Measurements from ENCODE around the gene ACP2. TPM values are rescaled to one million over a fixed set of nuclear protein-coding genes. Genes with fewer than 3 reads are reported as not detected.

The ACP2 gene
- total and polyA plus RNA-seq, 10 of the 15 experiments (the other 5 are each of a cell fraction or from before 2014, with no cell fraction given) = 0.98 to 11.7 (median 7.4) TPM

DNA sequence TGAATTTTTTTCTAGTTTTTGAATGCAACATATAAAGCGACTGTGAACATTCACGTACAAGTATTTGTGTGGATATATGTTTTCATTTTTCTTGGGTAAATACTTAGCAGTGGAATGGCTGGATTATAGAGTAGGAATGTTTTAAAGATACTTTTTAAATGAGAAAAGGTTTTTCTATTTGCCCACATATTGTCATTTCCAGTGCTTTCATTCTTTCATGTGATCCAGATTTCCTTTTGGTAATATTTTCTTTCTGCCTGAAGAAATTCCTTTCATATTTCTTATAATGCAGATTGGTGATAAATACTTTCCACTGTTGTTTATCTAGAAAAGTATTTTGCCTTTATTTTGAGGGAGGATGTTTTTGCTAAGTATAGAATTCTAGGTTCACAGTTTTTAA lies 25.9 kb downstream of the ACP2 start:
- FAIRE-seq (no peak), DNase-seq (ENCODE audit: low read depth, low spot score) (no peak), ATAC-seq (no peak)
- CTCF ChIA-PET = interaction anchor here (1.3 to 2.7 kb wide), 2 partner anchors 8 to 9 kb away, joined by 3 to 8 read pairs; partner anchors contain the start of gene DDB2
- peaks cover 1 to 6% of the 10 kb centered on the region in 2 experiments; a peak in 2 of 4 replicates for H3K36me3 ChIP-seq (ENCODE audit: control insufficient read depth in 2 of 2, insufficient read depth in 2 of 2, low read length in 1 of 2)
- POLR2A ChIA-PET = no interaction called here
- intact Hi-C loops (cut with micrococcal nuclease; ENCODE audit: unreplicated experiment) (no loop called here), in situ Hi-C loops (cut with MboI) (no loop called here)
- no peak overlapping the region for H3K4me3 ChIP-seq
- SMC1A ChIA-PET (ENCODE audit: uncharacterized antibody, unreplicated experiment) = interaction anchor here (1.0 kb wide), 1 partner anchor 10 kb away, joined by 3 read pairs; no protein-coding TSS in a partner anchor
- RAD21 ChIA-PET (ENCODE audit: unreplicated experiment) = no interaction called here
- no peak overlapping the region for H3K9ac ChIP-seq (ENCODE audit: control insufficient read depth, insufficient read depth, low read length)
- H3K9me3 ChIP-seq (replicated peaks; ENCODE audit: control insufficient read depth, insufficient read depth, low read length) = no peaks in the 10 kb centered on the region
- peaks cover 19% of the 10 kb centered on the region for H3K4me1 ChIP-seq (ENCODE audit: control insufficient read depth, insufficient read depth, low read length)
- H4K20me1 ChIP-seq (ENCODE audit: control insufficient read depth, insufficient read depth) = no peaks in the 10 kb centered on the region
- no peaks in the 10 kb centered on the region for H3K27me3 ChIP-seq (replicated peaks in 1 of 2; ENCODE audit: control insufficient read depth in 2 of 2, insufficient read depth in 2 of 2, low read length in 1 of 2)
- WGBS (ENCODE audit: insufficient coverage, insufficient replicate concordance, low lambda C conversion rate, missing lambda C conversion rate) = 98% methylated on average over 2 of the region's 2 CpGs
- no peak overlapping the region for H2AFZ ChIP-seq (ENCODE audit: control insufficient read depth, low read depth, low read length)
- peaks cover 28% of the 10 kb centered on the region for H3K79me2 ChIP-seq (ENCODE audit: control insufficient read depth, insufficient read depth, low read length)
- H3K27ac ChIP-seq (ENCODE audit: control insufficient read depth, insufficient read depth) = no peak overlapping the region
- TF ChIP-seq IRF4 (IDR thresholded peaks at IDR 0.05; ENCODE audit: low read depth, low read length) = no peak
- TF ChIP-seq CREB1 (IDR thresholded peaks at IDR 0.05; ENCODE audit: low read depth) = no peak
- TF ChIP-seq CREM (IDR thresholded peaks at IDR 0.05; ENCODE audit: low read depth) = no peak
- no peak overlapping the region for H3K4me2 ChIP-seq (ENCODE audit: control insufficient read depth, insufficient read depth)
- no TSS peak for BruUV-seq (replicated peaks)

- Histone ChIP-seq H3K27ac (ENCODE audit: control insufficient read depth, insufficient read depth) (no peak overlapping the region), H2AFZ (ENCODE audit: control insufficient read depth, low read depth, low read length) (no peak overlapping the region), H3K36me3 (ENCODE audit: control insufficient read depth in 2 of 2, insufficient read depth in 2 of 2, low read length in 1 of 2) (peaks cover 1 to 4% of the 10 kb centered on the region in 2 experiments; a peak in 2 of 4 replicates), H3K4me1 (ENCODE audit: control insufficient read depth, insufficient read depth, low read length) (peaks cover 12% of the 10 kb centered on the region), H3K4me3 (no peak overlapping the region), H3K4me2 (ENCODE audit: control insufficient read depth, insufficient read depth) (no peak overlapping the region), H3K9ac (ENCODE audit: control insufficient read depth, insufficient read depth, low read length) (no peak overlapping the region), H4K20me1 (ENCODE audit: control insufficient read depth, insufficient read depth) (no peaks in the 10 kb centered on the region), H3K79me2 (ENCODE audit: control insufficient read depth, insufficient read depth, low read length) (peaks cover 39% of the 10 kb centered on the region), H3K27me3 (replicated peaks in 1 of 2; ENCODE audit: control insufficient read depth in 2 of 2, insufficient read depth in 2 of 2, low read length in 1 of 2) (no peaks in the 10 kb centered on the region), H3K9me3 (replicated peaks; ENCODE audit: control insufficient read depth, insufficient read depth, low read length) (no peaks in the 10 kb centered on the region)
- SMC1A ChIA-PET (ENCODE audit: uncharacterized antibody, unreplicated experiment) = interaction anchor here (0.7 to 1.8 kb wide), 4 partner anchors 28 to 150 kb away, joined by 3 to 5 read pairs (median 4); partner anchors contain the start of gene ACP2
- DNase-seq (ENCODE audit: low read depth, low spot score) (no peak), ATAC-seq (no peak), FAIRE-seq (no peak)
- in situ Hi-C loops (cut with MboI) = no loop called here
- CTCF ChIA-PET = interaction anchor here (0.6 to 2.3 kb wide), 6 partner anchors 14 to 219 kb away, joined by 3 to 9 read pairs (median 4); partner anchors contain the start of gene ACP2
- intact Hi-C loops (cut with micrococcal nuclease; ENCODE audit: unreplicated experiment) = no loop called here
- 100% methylated on average over 1 of the region's 1 CpG for WGBS (ENCODE audit: insufficient coverage, insufficient replicate concordance, low lambda C conversion rate, missing lambda C conversion rate)
- no peak for TF ChIP-seq ZNF592 (IDR thresholded peaks at IDR 0.05)
- BruUV-seq (replicated peaks) = no TSS peak
- POLR2A ChIA-PET = interaction anchor here (0.5 to 1.4 kb wide), 5 partner anchors 10 to 466 kb away, joined by 3 to 6 read pairs (median 3); partner anchors contain the start of gene ACP2
- RAD21 ChIA-PET (ENCODE audit: unreplicated experiment) = no interaction called here
These were observed 28.2 kb downstream of the ACP2 start for GRCh38 chr11:47220401-47220821.

All from GM12878 (cell line).